GM19397 (cell line): Measurements from ENCODE around the gene TNNC2.
"Not testable (repeated sequence)": the region's sequence is repeated elsewhere in the genome, so short reads cannot be mapped to it uniquely, and the experiment has no call there.

Experiments
- ATAC-seq: cut with Tn5 transposase; IDR thresholded peaks from one replicate; pipeline ENCODE4 v1.9.1; 2021; ENCODE audit warnings: mild to moderate bottlenecking, moderate library complexity; ENCODE audit not compliant: unreplicated experiment

The TNNC2 gene

GRCh38 chr20:45848969-45849582, 22.0 kb upstream of the TNNC2 start:
- ATAC-seq: no peak

GRCh38 chr20:45848421-45848820, 21.3 kb upstream of the TNNC2 start:
- ATAC-seq: no peak

- ATAC-seq: no peak
Measured at GRCh38 chr20:45845452-45845851, 18.3 kb upstream of the TNNC2 start.

- ATAC-seq: no peak
Measured at GRCh38 chr20:45843506-45843905, 16.4 kb upstream of the TNNC2 start.

- no peak for ATAC-seq
Measured at GRCh38 chr20:45842169-45842812, 15.2 kb upstream of the TNNC2 start.

GRCh38 chr20:45841407-45842129, 14.5 kb upstream of the TNNC2 start:
- ATAC-seq: no peak

- ATAC-seq: no peak
Measured at GRCh38 chr20:45840700-45841198, 13.6 kb upstream of the TNNC2 start.

- no peak for ATAC-seq
Measured at GRCh38 chr20:45836841-45837240, 9.7 kb upstream of the TNNC2 start.

- ATAC-seq: no peak
Measured at GRCh38 chr20:45835825-45836224, 8.7 kb upstream of the TNNC2 start.

GRCh38 chr20:45835329-45835765, 8.2 kb upstream of the TNNC2 start:
- no peak for ATAC-seq

GRCh38 chr20:45834797-45835161, 7.7 kb upstream of the TNNC2 start:
- no peak for ATAC-seq

- no peak for ATAC-seq
Measured at GRCh38 chr20:45833883-45834796, 7.0 kb upstream of the TNNC2 start.

- no peak for ATAC-seq
Measured at GRCh38 chr20:45833030-45833882, 6.1 kb upstream of the TNNC2 start, which contains the start of gene SNX21. TSS of gene SNX21 (plus strand) at chr20:45833799. CDS start at chr20:45833920, 121 bp downstream.

- ATAC-seq: no peak
Measured at GRCh38 chr20:45832619-45833018, 5.5 kb upstream of the TNNC2 start.

- ATAC-seq: not testable (repeated sequence)
Measured at GRCh38 chr20:45829673-45830106, 2.6 kb upstream of the TNNC2 start.

- no peak for ATAC-seq
Measured at GRCh38 chr20:45828589-45828988, 1.5 kb upstream of the TNNC2 start.

GRCh38 chr20:45827712-45828111, 600 bp upstream of the TNNC2 start:
- no peak for ATAC-seq

- ATAC-seq: no peak
Measured at GRCh38 chr20:45826381-45827019, 612 bp downstream of the TNNC2 start.
